Ovary (tissue), 9 donors: Measurements from ENCODE around the gene FOXI2. TPM values are rescaled to one million over a fixed set of nuclear protein-coding genes. Genes with fewer than 3 reads are reported as not detected.

ENCODE experiments used
- DNase-seq, 5 donors: peaks; one replicate each; pipeline ENCODE4 v3.0.0-alpha.2; 2019 to 2020
- H3K27ac ChIP-seq, 2 donors: fragments of 200-600 bp; one replicate each; pipeline versions ENCODE4 v1.5.1 to v1.8.0; 2019 to 2022
- H3K27me3 ChIP-seq: fragments of 200-600 bp; one replicate; pipeline ENCODE4 v1.8.0; 2022
- H3K36me3 ChIP-seq: fragments of 200-600 bp; sonication (generic); one replicate; pipeline ENCODE4 v1.5.1; 2019
- H3K4me1 ChIP-seq: one replicate; pipeline ENCODE4 v1.8.1; 2013; ENCODE audit warnings: mild to moderate bottlenecking, moderate library complexity; ENCODE audit not compliant: insufficient read depth
- H3K4me3 ChIP-seq: fragments of 200-600 bp; sonication (generic); one replicate; pipeline ENCODE4 v1.5.1; 2017
- H3K9me3 ChIP-seq, 2 donors: fragments of 200-600 bp in 1 of 2; sonication (generic) in 1 of 2; one replicate each; pipeline versions ENCODE4 v1.5.1 to v1.8.1; 2013 to 2019; ENCODE audit warnings: mild to moderate bottlenecking in 1 of 2, moderate library complexity in 1 of 2
- CTCF ChIP-seq, 3 donors: fragments of 450-650 bp in 2 of 3; fragments of 200-600 bp in 1 of 3; IDR thresholded peaks; one replicate each; pipeline versions ENCODE4 v1.5.1 to v1.8.0; 2016 to 2022; ENCODE audit warnings: antibody characterized with exemption in 3 of 3, mild to moderate bottlenecking in 1 of 3
- EP300 ChIP-seq: sonication (generic); formaldehyde crosslinking; IDR thresholded peaks from one replicate; pipeline ENCODE4 v1.6.1; 2017; ENCODE audit warnings: antibody characterized with exemption
- POLR2A ChIP-seq: fragments of 450-650 bp; IDR thresholded peaks from one replicate; pipeline ENCODE4 v1.6.1; 2017; ENCODE audit warnings: antibody characterized with exemption, mild to moderate bottlenecking, moderate library complexity
- WGBS, 3 donors: extraction: QIAGEN DNeasy Blood & Tissue Kit in 1 of 3; methylation state at CpG; one replicate each; pipeline versions ENCODE4 v1.1.5 to v1.1.7; 2013 to 2017; 5-methylcytosine and 5-hydroxymethylcytosine counted together
- intact Hi-C, 4 donors: fragments of 100-400 bp; cut with DNase I; formaldehyde crosslinking; loops; one replicate each; pipeline versions ENCODE4 v1.11.0 to v1.15.1; 2022 to 2023
- polyA plus RNA-seq, 2 donors: library from polyadenylated mRNA; stranded (reverse); fragments of 200-250 nt in 1 of 2; fragments of 350-450 nt in 1 of 2; fragmentation: Illumina TruSeq in 1 of 2; extraction: RNeasy Lipid Tissue Mini Kit (QIAGEN cat#74804) in 1 of 2; gene quantifications; one replicate each; pipeline ENCODE4 v1.2.3, GENCODE V29; 2013 to 2014
- total RNA-seq, 7 donors: library from RNA; depleted of rRNA in 2 of 7; stranded (reverse); fragments of >200 nt in 2 of 7; fragmentation: NEBNext Ultra II Directional in 3 of 7; extraction: Animal tissue kit (Norgen Biotek cat#: 25700) in 3 of 7; gene quantifications; one replicate each; pipeline versions ENCODE4 v1.1.0 to v1.2.4, GENCODE V29; 2016 to 2023
- donor health status: DM: no; HTN: no; CAD: no; lungs with moderate emphysema.
- donor health status: DM: no; HTN: no; CAD: no.
- donor health status: Bipolar disorder and iron deficiency.
- donor health status: DM: yes; HTN: yes; CAD: no.
- donor health status: DM: no; HTN: no; CAD: no.
- donor health status: DM: yes; HTN: yes; CAD: no.

FOXI2 gene
- total and polyA plus RNA-seq, 9 donors, result 0.01 to 0.61 (median 0.24) TPM; not detected in 4

- DNase-seq, result no peak
- no peaks in the 10 kb centered on the region for H3K36me3 ChIP-seq
- H3K27ac ChIP-seq, result no peak overlapping the region
- TF ChIP-seq CTCF (IDR thresholded peaks at IDR 0.05) (no peak), EP300 (no peak), POLR2A (no peak)
- no peaks in the 10 kb centered on the region for H3K27me3 ChIP-seq
- H3K4me3 ChIP-seq, result no peak overlapping the region
- no peaks in the 10 kb centered on the region for H3K9me3 ChIP-seq
- intact Hi-C loops, result no loop called here
- H3K4me1 ChIP-seq, result no peaks in the 10 kb centered on the region
- WGBS, 3 donors, result 69 to 77% (median 71%) methylated on average over 9 of the region's 9 CpGs
Observed at GRCh38 chr10:127744956-127745355, 8.0 kb downstream of the FOXI2 start.

- no peak overlapping the region for H3K4me3 ChIP-seq
- H3K27ac ChIP-seq, result no peak overlapping the region
- H3K36me3 ChIP-seq, result no peaks in the 10 kb centered on the region
- intact Hi-C loops, result no loop called here
- H3K9me3 ChIP-seq, result no peaks in the 10 kb centered on the region
- H3K4me1 ChIP-seq, result no peaks in the 10 kb centered on the region
- H3K27me3 ChIP-seq, result no peaks in the 10 kb centered on the region
- WGBS, 3 donors, result 70 to 79% (median 71%) methylated on average over 6 of the region's 6 CpGs
- TF ChIP-seq EP300 (no peak), POLR2A (no peak), CTCF (IDR thresholded peaks at IDR 0.05) (no peak)
- no peak for DNase-seq
Observed at GRCh38 chr10:127745861-127746260, 8.9 kb downstream of the FOXI2 start.

- no peaks in the 10 kb centered on the region for H3K4me1 ChIP-seq
- no peak overlapping the region for H3K4me3 ChIP-seq
- H3K27ac ChIP-seq, result no peak overlapping the region
- 58 to 69% (median 66%) methylated on average over 3 of the region's 3 CpGs for WGBS, 3 donors
- no peaks in the 10 kb centered on the region for H3K27me3 ChIP-seq
- no peaks in the 10 kb centered on the region for H3K36me3 ChIP-seq
- H3K9me3 ChIP-seq, result no peaks in the 10 kb centered on the region
- no peak for DNase-seq
- TF ChIP-seq CTCF (IDR thresholded peaks at IDR 0.05) (no peak), POLR2A (no peak), EP300 (no peak)
- intact Hi-C loops, result no loop called here
Observed at GRCh38 chr10:127755753-127756152, 18.8 kb downstream of the FOXI2 start.

- H3K4me1 ChIP-seq, result no peaks in the 10 kb centered on the region
- no peaks in the 10 kb centered on the region for H3K9me3 ChIP-seq
- H3K27ac ChIP-seq, result no peak overlapping the region
- no peak for DNase-seq
- H3K4me3 ChIP-seq, result no peak overlapping the region
- WGBS, 3 donors, result 72 to 86% (median 77%) methylated on average over 2 of the region's 2 CpGs
- intact Hi-C loops, result no loop called here
- no peaks in the 10 kb centered on the region for H3K27me3 ChIP-seq
- H3K36me3 ChIP-seq, result no peaks in the 10 kb centered on the region
- TF ChIP-seq EP300, result no peak
- no peak for TF ChIP-seq CTCF (IDR thresholded peaks at IDR 0.05)
- no peak for TF ChIP-seq POLR2A
Observed at GRCh38 chr10:127756264-127756663, 19.3 kb downstream of the FOXI2 start.

- Histone ChIP-seq H3K4me3 (no peak overlapping the region), H3K9me3 (no peaks in the 10 kb centered on the region), H3K4me1 (no peaks in the 10 kb centered on the region), H3K27me3 (no peaks in the 10 kb centered on the region), H3K27ac (no peak overlapping the region), H3K36me3 (no peaks in the 10 kb centered on the region)
- no peak for DNase-seq
- 88 to 91% (median 89%) methylated on average over 7 of the region's 7 CpGs for WGBS, 3 donors
- intact Hi-C loops, result no loop called here
- TF ChIP-seq EP300 (no peak), POLR2A (no peak), CTCF (IDR thresholded peaks at IDR 0.05) (no peak)
Observed at GRCh38 chr10:127757033-127757432, 20.0 kb downstream of the FOXI2 start.
